SJCRH30 (cell line): Measurements from ENCODE around the gene CASP2. TPM values are rescaled to one million over a fixed set of nuclear protein-coding genes. Genes with fewer than 3 reads are reported as not detected.

Source experiments
- DNase-seq, 2 experiments: peaks; one replicate each; pipeline ENCODE4 v3.0.0-alpha.2; 2015 to 2020
- H3K27ac ChIP-seq: fragments of 250-450 bp; sonication (Bioruptor Pico); 2 replicates; pipeline ENCODE4 v1.5.1; 2020; ENCODE audit warnings: mild to moderate bottlenecking, moderate library complexity
- H3K27me3 ChIP-seq: fragments of 250-450 bp; sonication (Bioruptor Pico); 2 replicates; pipeline ENCODE4 v1.5.1; 2020; ENCODE audit warnings: mild to moderate bottlenecking, moderate library complexity
- H3K36me3 ChIP-seq: fragments of 250-450 bp; sonication (Bioruptor Pico); 2 replicates; pipeline ENCODE4 v1.5.1; 2020; ENCODE audit warnings: mild to moderate bottlenecking, moderate library complexity
- H3K4me1 ChIP-seq: fragments of 250-450 bp; sonication (Bioruptor Pico); 2 replicates; pipeline ENCODE4 v1.5.1; 2020; ENCODE audit warnings: mild to moderate bottlenecking, moderate library complexity
- H3K4me3 ChIP-seq: fragments of 250-450 bp; sonication (Bioruptor Pico); 2 replicates; pipeline ENCODE4 v1.5.1; 2020; ENCODE audit warnings: mild to moderate bottlenecking, moderate library complexity
- H3K9me3 ChIP-seq: fragments of 250-450 bp; sonication (Bioruptor Pico); replicated peaks from 2 replicates; pipeline ENCODE4 v1.5.1; 2020; ENCODE audit warnings: mild to moderate bottlenecking, moderate library complexity
- total RNA-seq: library from RNA; depleted of rRNA; stranded (reverse); fragments of >200 nt; shearing (Covaris generic); gene quantifications from 2 replicates; pipeline ENCODE4 v1.2.3, GENCODE V29; 2014

Gene CASP2
- total RNA-seq, 1 experiment from 2014 or later: 39.1 TPM

GRCh38 chr7:143299346-143299745 is 11.2 kb downstream of the CASP2 start:
- Histone ChIP-seq H3K4me1 (no peaks in the 10 kb centered on the region), H3K4me3 (no peak overlapping the region), H3K9me3 (no peaks in the 10 kb centered on the region), H3K27ac (no peak overlapping the region), H3K27me3 (no peaks in the 10 kb centered on the region), H3K36me3 (peaks cover 92% of the 10 kb centered on the region)
- DNase-seq: no peak

- peak; percentile 31 to 47 for DNase-seq
- H3K9me3 ChIP-seq: no peaks in the 10 kb centered on the region
- peaks cover 92% of the 10 kb centered on the region for H3K36me3 ChIP-seq
- no peaks in the 10 kb centered on the region for H3K27me3 ChIP-seq
- no peak overlapping the region for H3K27ac ChIP-seq
- H3K4me3 ChIP-seq: no peak overlapping the region
- H3K4me1 ChIP-seq: no peaks in the 10 kb centered on the region
Observed at GRCh38 chr7:143299840-143300239, 11.7 kb downstream of the CASP2 start.

- DNase-seq: no peak
- H3K36me3 ChIP-seq: peaks cover 90% of the 10 kb centered on the region
Observed at GRCh38 chr7:143300959-143301935, 13.1 kb downstream of the CASP2 start.

GRCh38 chr7:143303733-143304132 is 15.6 kb downstream of the CASP2 start:
- no peaks in the 10 kb centered on the region for H3K4me1 ChIP-seq
- H3K27ac ChIP-seq: no peak overlapping the region
- no peak for DNase-seq
- peaks cover 88% of the 10 kb centered on the region for H3K36me3 ChIP-seq
- H3K9me3 ChIP-seq: no peaks in the 10 kb centered on the region
- no peak overlapping the region for H3K4me3 ChIP-seq
- no peaks in the 10 kb centered on the region for H3K27me3 ChIP-seq

More at GRCh38 chr7:143300959-143301935, 13.1 kb downstream of the CASP2 start:
- no peaks in the 10 kb centered on the region for H3K4me1 ChIP-seq
- H3K4me3 ChIP-seq: no peak overlapping the region
- H3K27ac ChIP-seq: no peak overlapping the region
- no peaks in the 10 kb centered on the region for H3K27me3 ChIP-seq
- H3K9me3 ChIP-seq: no peaks in the 10 kb centered on the region

GRCh38 chr7:143304938-143305337 is 16.8 kb downstream of the CASP2 start:
- Histone ChIP-seq H3K36me3 (peaks cover 78% of the 10 kb centered on the region), H3K4me1 (no peaks in the 10 kb centered on the region), H3K4me3 (no peak overlapping the region), H3K27me3 (no peaks in the 10 kb centered on the region), H3K9me3 (no peaks in the 10 kb centered on the region), H3K27ac (no peak overlapping the region)
- no peak for DNase-seq

- H3K9me3 ChIP-seq: no peaks in the 10 kb centered on the region
- no peak overlapping the region for H3K27ac ChIP-seq
- no peaks in the 10 kb centered on the region for H3K4me1 ChIP-seq
- no peaks in the 10 kb centered on the region for H3K27me3 ChIP-seq
- peak in 1 of 2 experiments; percentile 50 for DNase-seq
- H3K36me3 ChIP-seq: peaks cover 72% of the 10 kb centered on the region
- H3K4me3 ChIP-seq: no peak overlapping the region
Observed at GRCh38 chr7:143305423-143306070, 17.4 kb downstream of the CASP2 start.

DNA sequence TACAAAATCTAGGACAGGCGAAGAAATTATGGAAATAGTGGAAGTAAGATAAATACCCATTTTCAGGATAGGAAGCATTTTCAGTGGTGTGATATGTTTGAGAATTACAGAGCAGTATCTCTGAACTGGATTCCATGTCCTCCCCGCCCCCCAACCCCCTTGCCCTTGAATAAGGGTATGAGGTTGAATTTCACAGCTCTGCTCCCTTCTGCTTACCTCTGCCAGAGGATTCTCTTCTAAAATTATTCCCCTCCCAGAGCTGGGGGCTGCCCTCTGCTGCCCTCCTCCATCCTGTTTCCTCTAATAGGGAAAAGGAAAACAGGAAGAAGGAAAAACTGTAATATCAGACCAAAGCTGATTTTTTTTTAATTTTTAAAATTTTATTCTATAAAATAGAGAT is 20.5 kb downstream of the CASP2 start:
- Histone ChIP-seq H3K4me1 (no peaks in the 10 kb centered on the region), H3K4me3 (no peak overlapping the region), H3K36me3 (peaks cover 44% of the 10 kb centered on the region), H3K9me3 (no peaks in the 10 kb centered on the region), H3K27me3 (no peaks in the 10 kb centered on the region), H3K27ac (no peak overlapping the region)
- DNase-seq: no peak

GRCh38 chr7:143314127-143314526 is 26.0 kb downstream of the CASP2 start:
- H3K27me3 ChIP-seq: no peaks in the 10 kb centered on the region
- no peak overlapping the region for H3K4me3 ChIP-seq
- H3K36me3 ChIP-seq: no peaks in the 10 kb centered on the region
- H3K9me3 ChIP-seq: no peaks in the 10 kb centered on the region
- no peak for DNase-seq
- H3K27ac ChIP-seq: no peak overlapping the region
- no peaks in the 10 kb centered on the region for H3K4me1 ChIP-seq

DNA sequence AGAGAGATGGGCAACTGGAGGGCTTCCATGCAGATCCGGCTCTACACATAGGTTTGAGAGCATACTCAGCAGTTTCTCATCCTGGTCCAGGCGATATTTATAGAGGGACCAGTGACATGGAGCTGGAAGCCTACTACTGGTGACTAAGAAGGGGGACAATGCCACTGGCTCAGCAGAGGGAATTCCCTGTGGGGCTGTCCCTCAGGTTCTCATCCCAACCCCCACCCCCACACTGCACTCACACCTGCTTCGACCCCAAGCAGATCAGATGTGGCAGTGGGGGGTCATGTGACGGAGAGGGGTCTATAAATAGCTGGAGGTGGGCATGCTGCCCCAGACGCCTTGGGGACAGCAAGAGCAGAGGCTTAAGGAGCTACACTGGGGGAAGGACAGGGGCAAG is 27.6 kb downstream of the CASP2 start, which contains the start of gene CLCN1:
Gene CLCN1 (plus strand): TSS at position 336 of the 400 bp plus-strand sequence. CDS start 102 bp downstream, outside the sequence.
- Histone ChIP-seq H3K4me3 (no peak within 1 kb of the TSS), H3K27me3 (no peaks in the 10 kb centered on the region), H3K9me3 (no peaks in the 10 kb centered on the region), H3K27ac (no peak within 1 kb of the TSS), H3K4me1 (no peaks in the 10 kb centered on the region), H3K36me3 (no peaks in the 10 kb centered on the region)
- DNase-seq: no peak

DNA sequence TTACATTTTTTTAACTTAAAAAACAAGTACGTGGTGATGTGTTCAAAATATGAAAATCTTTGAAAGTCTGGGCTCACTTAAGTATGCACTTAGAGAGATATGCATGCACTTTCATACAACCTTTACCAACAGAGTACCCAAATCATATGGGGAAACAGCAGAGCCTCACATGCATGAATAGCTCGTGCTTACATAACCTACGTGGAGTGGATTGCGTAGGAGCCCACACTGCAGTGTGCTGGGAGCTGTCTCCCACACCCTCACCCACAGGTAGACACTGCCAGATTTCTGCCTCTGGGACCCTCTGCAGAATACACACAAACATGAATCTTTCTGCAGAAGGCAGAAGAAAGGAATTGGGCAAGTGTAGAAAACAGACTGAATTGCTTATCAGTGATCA is 28.3 kb downstream of the CASP2 start:
- DNase-seq: no peak
- Histone ChIP-seq H3K27me3 (no peaks in the 10 kb centered on the region), H3K36me3 (no peaks in the 10 kb centered on the region), H3K4me1 (no peaks in the 10 kb centered on the region), H3K27ac (no peak overlapping the region), H3K4me3 (no peak overlapping the region), H3K9me3 (no peaks in the 10 kb centered on the region)

- DNase-seq: no peak
- Histone ChIP-seq H3K27me3 (no peaks in the 10 kb centered on the region), H3K4me3 (no peak overlapping the region), H3K27ac (no peak overlapping the region), H3K36me3 (no peaks in the 10 kb centered on the region), H3K9me3 (no peaks in the 10 kb centered on the region), H3K4me1 (no peaks in the 10 kb centered on the region)
Observed at GRCh38 chr7:143318661-143319060, 30.5 kb downstream of the CASP2 start.

- DNase-seq: peak in 1 of 2 experiments; percentile 39
- no peak overlapping the region for H3K4me3 ChIP-seq
- H3K4me1 ChIP-seq: no peaks in the 10 kb centered on the region
- peaks cover 6% of the 10 kb centered on the region for H3K27me3 ChIP-seq
- H3K9me3 ChIP-seq: no peaks in the 10 kb centered on the region
- H3K27ac ChIP-seq: no peak overlapping the region
- H3K36me3 ChIP-seq: no peaks in the 10 kb centered on the region
Observed at GRCh38 chr7:143320620-143321019, 32.5 kb downstream of the CASP2 start.

DNA sequence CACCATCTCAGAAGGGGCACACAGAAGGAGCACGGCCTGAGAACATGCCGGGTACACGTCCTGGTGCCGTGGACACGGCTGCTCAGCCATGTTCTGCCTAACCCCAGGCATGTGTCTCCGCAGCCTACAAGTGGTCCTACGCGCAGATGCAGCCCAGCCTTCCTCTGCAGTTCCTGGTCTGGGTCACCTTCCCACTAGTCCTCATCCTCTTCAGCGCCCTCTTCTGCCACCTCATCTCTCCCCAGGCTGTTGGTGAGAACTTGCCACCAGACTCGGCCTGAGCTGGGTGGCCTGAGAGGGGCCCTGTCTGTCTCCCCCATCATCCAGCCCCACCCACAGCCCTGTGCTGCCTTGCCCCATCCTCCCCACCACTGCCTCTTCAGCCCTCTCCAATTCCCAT is 33.1 kb downstream of the CASP2 start:
- no peak for DNase-seq
- H3K36me3 ChIP-seq: no peaks in the 10 kb centered on the region
- no peaks in the 10 kb centered on the region for H3K9me3 ChIP-seq

GRCh38 chr7:143321734-143322133 is 33.6 kb downstream of the CASP2 start:
- Histone ChIP-seq H3K36me3 (no peaks in the 10 kb centered on the region), H3K27ac (no peak overlapping the region), H3K9me3 (no peaks in the 10 kb centered on the region), H3K4me3 (no peak overlapping the region), H3K27me3 (peaks cover 6% of the 10 kb centered on the region), H3K4me1 (no peaks in the 10 kb centered on the region)
- DNase-seq: no peak

More for the DNA sequence above, 33.1 kb downstream of the CASP2 start:
- no peak overlapping the region for H3K27ac ChIP-seq
- H3K4me1 ChIP-seq: no peaks in the 10 kb centered on the region
- H3K4me3 ChIP-seq: no peak overlapping the region
- peaks cover 6% of the 10 kb centered on the region for H3K27me3 ChIP-seq
